A549 (cell line): Measurements from ENCODE around the gene ZIC1. TPM values are rescaled to one million over a fixed set of nuclear protein-coding genes. Genes with fewer than 3 reads are reported as not detected.

Experiments
- ATAC-seq, 2 experiments: fragments of 200-7000 bp in 1 of 2; fragments of >200 bp in 1 of 2; cut with Nextera tagmentation in 1 of 2; cut with Tn5 transposase in 1 of 2; 3 replicates each; pipeline versions ENCODE4 v1.8.0 to v1.9.1; 2018 to 2020; ENCODE audit warnings: mild to moderate bottlenecking in 1 of 2, moderate library complexity in 1 of 2
- CTCF ChIA-PET: fragments of 300-600 bp; sonication (Branson Sonifier 250); formaldehyde crosslinking; extraction: SDS; loops from one replicate; lab custom pipeline; 2021; ENCODE audit warnings: antibody characterized with exemption, inconsistent platforms; lab: Yijun Ruan, JAX
- POLR2A ChIA-PET: fragments of 350-600 bp; formaldehyde crosslinking; extraction: SDS; loops from one replicate; lab custom pipeline; 2021; ENCODE audit warnings: antibody characterized with exemption, inconsistent platforms; lab: Yijun Ruan, JAX
- DNase-seq, 2 experiments: peaks; one replicate each; pipeline versions ENCODE4 v3.0.0 to v3.0.0-alpha.2; 2011 to 2016; ENCODE audit warnings: low read depth in 1 of 2, low spot score in 1 of 2
- FAIRE-seq: peaks from 2 replicates; lab custom pipeline; 2011; peaks lifted over from hg19 to GRCh38; lab: Jason Lieb, UNC
- H3K27ac ChIP-seq, 2 experiments: fragments of >200 bp; sonication (Bioruptor Twin); formaldehyde crosslinking; 3 replicates each; pipeline ENCODE4 v1.5.1; 2016 to 2017
- H3K4me1 ChIP-seq: fragments of >200 bp; sonication (Bioruptor Twin); formaldehyde crosslinking; 3 replicates; pipeline ENCODE4 v1.6.1; 2016
- H3K4me2 ChIP-seq: fragments of >200 bp; sonication (Bioruptor Twin); formaldehyde crosslinking; 3 replicates; pipeline ENCODE4 v1.6.1; 2016
- H3K4me3 ChIP-seq: fragments of >200 bp; sonication (Bioruptor Twin); formaldehyde crosslinking; 3 replicates; pipeline ENCODE4 v1.5.1; 2016
- H3K9me3 ChIP-seq: fragments of >200 bp; sonication (Bioruptor Twin); formaldehyde crosslinking; 3 replicates; pipeline ENCODE4 v1.6.1; 2016
- BHLHE40 ChIP-seq: IDR thresholded peaks from 2 replicates; pipeline ENCODE4 v1.6.1; 2012; ENCODE audit warnings: low read depth, low read length, inconsistent platforms
- CHD4 ChIP-seq: fragments of 200-600 bp; sonication (generic); IDR thresholded peaks from 2 replicates; pipeline ENCODE4 v1.6.1; 2016; ENCODE audit warnings: antibody characterized with exemption, mild to moderate bottlenecking, borderline replicate concordance
- EHMT2 ChIP-seq: fragments of 200-600 bp; sonication (generic); IDR thresholded peaks from 2 replicates; pipeline ENCODE4 v1.6.1; 2016; ENCODE audit warnings: antibody characterized with exemption, low read depth, mild to moderate bottlenecking, moderate library complexity
- FOSL2 ChIP-seq, 2 experiments: fragments of 450-650 bp in 1 of 2; fragments of >200 bp in 1 of 2; sonication (Bioruptor Twin) in 1 of 2; formaldehyde crosslinking; IDR thresholded peaks; 2 replicates each; pipeline versions ENCODE4 v1.5.0 to v1.6.1; 2016 to 2020; ENCODE audit warnings: mild to moderate bottlenecking in 1 of 2, moderate library complexity in 1 of 2
- FOXS1 ChIP-seq: fragments of 250-450 bp; sonication (Bioruptor Pico); IDR thresholded peaks from 2 replicates; pipeline ENCODE4 v1.5.0; 2020; ENCODE audit warnings: mild to moderate bottlenecking, moderate library complexity
- HEYL ChIP-seq: fragments of 250-450 bp; sonication (Bioruptor Pico); IDR thresholded peaks from 2 replicates; pipeline ENCODE4 v1.8.0; 2021; ENCODE audit warnings: mild to moderate bottlenecking, moderate library complexity
- HOXB13 ChIP-seq: fragments of 250-450 bp; sonication (Bioruptor Pico); IDR thresholded peaks from 2 replicates; pipeline ENCODE4 v1.5.0; 2020; ENCODE audit warnings: low read depth, mild to moderate bottlenecking, moderate library complexity
- JUN ChIP-seq, 2 experiments: fragments of >200 bp; sonication (Bioruptor Twin); formaldehyde crosslinking; IDR thresholded peaks; 2 replicates in 1 of 2; 3 replicates in 1 of 2; pipeline ENCODE4 v1.6.1; 2016 to 2017
- JUNB ChIP-seq: fragments of >200 bp; sonication (Bioruptor Twin); formaldehyde crosslinking; IDR thresholded peaks from 2 replicates; pipeline ENCODE4 v1.6.1; 2016
- MYC ChIP-seq: IDR thresholded peaks from 2 replicates; pipeline ENCODE4 v1.6.1; 2012; ENCODE audit warnings: mild to moderate bottlenecking, inconsistent platforms, low read length, improper control_type of control experiment, borderline replicate concordance
- NR3C1 ChIP-seq: fragments of >200 bp; sonication (Bioruptor Twin); formaldehyde crosslinking; IDR thresholded peaks from 3 replicates; pipeline ENCODE4 v1.6.1; 2017
- TP53 ChIP-seq: fragments of 250-450 bp; sonication (Bioruptor Pico); IDR thresholded peaks from 2 replicates; pipeline ENCODE4 v1.5.0; 2021; ENCODE audit warnings: mild to moderate bottlenecking, moderate library complexity
- WGBS: methylation state at CpG from one replicate; pipeline ENCODE4 v1.1.6; 2017; ENCODE audit errors: missing lambda C conversion rate; 5-methylcytosine and 5-hydroxymethylcytosine counted together
- polyA plus RNA-seq, 4 experiments: library from polyadenylated mRNA; depleted of rRNA in 3 of 4; stranded (reverse); fragments of >200 nt; fragmentation: RNase III in 1 of 4; extraction: RNeasy Plus Mini Kit Qiagen cat#74134 plus additional on column Dnase treatment in 1 of 4; gene quantifications; 2 replicates in 3 of 4; 3 replicates in 1 of 4; pipeline ENCODE4 v1.2.3, GENCODE V29; 2011 to 2017
- TF ChIP-seq, protein P1 (sequence below): IDR thresholded peaks from 2 replicates; pipeline ENCODE4 v1.6.1; 2012; ENCODE audit warnings: low read depth, borderline replicate concordance
- TF ChIP-seq, protein P2 (sequence below): fragments of 150-350 bp; IDR thresholded peaks from 2 replicates; pipeline ENCODE4 v1.6.1; 2014; ENCODE audit warnings: low read depth, mild to moderate bottlenecking, low read length
- TF ChIP-seq, protein P3 (sequence below): fragments of 200-600 bp; sonication (generic); IDR thresholded peaks from 2 replicates; pipeline ENCODE4 v1.6.1; 2016; ENCODE audit warnings: antibody characterized with exemption, mild to moderate bottlenecking, moderate library complexity
- TF ChIP-seq, protein P4 (sequence below): fragments of 250-450 bp; sonication (Bioruptor Pico); IDR thresholded peaks from 2 replicates; pipeline ENCODE4 v1.5.0; 2021; ENCODE audit warnings: mild to moderate bottlenecking, moderate library complexity, borderline replicate concordance
- TF ChIP-seq, protein P5 (sequence below): fragments of >200 bp; sonication (Bioruptor Twin); formaldehyde crosslinking; IDR thresholded peaks from 3 replicates; pipeline ENCODE4 v1.5.1; 2016

Gene ZIC1
- polyA plus RNA-seq, 2 of the 4 experiments (the other 2 are of a cell fraction) = 0.01 TPM; not detected in 1

DNA sequence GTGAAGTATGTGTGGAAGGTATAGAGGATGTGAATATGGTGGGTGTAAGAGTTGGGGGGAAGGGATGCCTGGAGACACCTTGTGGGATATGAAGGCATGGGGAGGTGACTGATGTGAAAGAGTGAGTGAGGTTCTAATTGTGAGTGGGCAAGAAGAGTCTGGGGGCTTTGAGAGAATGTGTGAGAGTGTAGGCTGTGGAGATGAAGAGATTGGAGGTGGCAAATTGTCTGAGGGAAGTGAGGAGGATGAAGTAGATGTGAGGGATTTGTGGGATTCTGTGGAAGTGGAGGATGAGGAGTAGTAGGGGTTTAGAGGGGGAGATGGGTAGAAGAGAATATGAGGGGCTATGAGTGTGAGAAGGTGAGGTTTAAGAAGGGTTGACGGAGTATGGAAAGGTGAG, 44.4 kb upstream of the ZIC1 start:
- H3K4me2 ChIP-seq = no peak overlapping the region
- ATAC-seq (no peak), FAIRE-seq (no peak), DNase-seq (no peak)
- WGBS = 0% methylated on average over 1 of the region's 1 CpG
- H3K27ac ChIP-seq = no peak overlapping the region
- TF ChIP-seq, protein P1, sequence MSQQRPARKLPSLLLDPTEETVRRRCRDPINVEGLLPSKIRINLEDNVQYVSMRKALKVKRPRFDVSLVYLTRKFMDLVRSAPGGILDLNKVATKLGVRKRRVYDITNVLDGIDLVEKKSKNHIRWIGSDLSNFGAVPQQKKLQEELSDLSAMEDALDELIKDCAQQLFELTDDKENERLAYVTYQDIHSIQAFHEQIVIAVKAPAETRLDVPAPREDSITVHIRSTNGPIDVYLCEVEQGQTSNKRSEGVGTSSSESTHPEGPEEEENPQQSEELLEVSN = no peak
- TF ChIP-seq HOXB13 (no peak), FOSL2 (IDR thresholded peaks at IDR 0.05) (no peak), FOSL2 (CRISPR knock-in tag; IDR thresholded peaks at IDR 0.05) (no peak), CHD4 (no peak), TP53 (no peak), MYC (no peak), BHLHE40 (no peak), JUN (IDR thresholded peaks at IDR 0.05) (no peak), HEYL (CRISPR knock-in tag) (no peak), EHMT2 (no peak), NR3C1 (no peak), JUNB (no peak), FOXS1 (CRISPR knock-in tag) (no peak)
- TF ChIP-seq, protein P2, sequence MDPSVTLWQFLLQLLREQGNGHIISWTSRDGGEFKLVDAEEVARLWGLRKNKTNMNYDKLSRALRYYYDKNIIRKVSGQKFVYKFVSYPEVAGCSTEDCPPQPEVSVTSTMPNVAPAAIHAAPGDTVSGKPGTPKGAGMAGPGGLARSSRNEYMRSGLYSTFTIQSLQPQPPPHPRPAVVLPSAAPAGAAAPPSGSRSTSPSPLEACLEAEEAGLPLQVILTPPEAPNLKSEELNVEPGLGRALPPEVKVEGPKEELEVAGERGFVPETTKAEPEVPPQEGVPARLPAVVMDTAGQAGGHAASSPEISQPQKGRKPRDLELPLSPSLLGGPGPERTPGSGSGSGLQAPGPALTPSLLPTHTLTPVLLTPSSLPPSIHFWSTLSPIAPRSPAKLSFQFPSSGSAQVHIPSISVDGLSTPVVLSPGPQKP = no peak
- TF ChIP-seq, protein P3, sequence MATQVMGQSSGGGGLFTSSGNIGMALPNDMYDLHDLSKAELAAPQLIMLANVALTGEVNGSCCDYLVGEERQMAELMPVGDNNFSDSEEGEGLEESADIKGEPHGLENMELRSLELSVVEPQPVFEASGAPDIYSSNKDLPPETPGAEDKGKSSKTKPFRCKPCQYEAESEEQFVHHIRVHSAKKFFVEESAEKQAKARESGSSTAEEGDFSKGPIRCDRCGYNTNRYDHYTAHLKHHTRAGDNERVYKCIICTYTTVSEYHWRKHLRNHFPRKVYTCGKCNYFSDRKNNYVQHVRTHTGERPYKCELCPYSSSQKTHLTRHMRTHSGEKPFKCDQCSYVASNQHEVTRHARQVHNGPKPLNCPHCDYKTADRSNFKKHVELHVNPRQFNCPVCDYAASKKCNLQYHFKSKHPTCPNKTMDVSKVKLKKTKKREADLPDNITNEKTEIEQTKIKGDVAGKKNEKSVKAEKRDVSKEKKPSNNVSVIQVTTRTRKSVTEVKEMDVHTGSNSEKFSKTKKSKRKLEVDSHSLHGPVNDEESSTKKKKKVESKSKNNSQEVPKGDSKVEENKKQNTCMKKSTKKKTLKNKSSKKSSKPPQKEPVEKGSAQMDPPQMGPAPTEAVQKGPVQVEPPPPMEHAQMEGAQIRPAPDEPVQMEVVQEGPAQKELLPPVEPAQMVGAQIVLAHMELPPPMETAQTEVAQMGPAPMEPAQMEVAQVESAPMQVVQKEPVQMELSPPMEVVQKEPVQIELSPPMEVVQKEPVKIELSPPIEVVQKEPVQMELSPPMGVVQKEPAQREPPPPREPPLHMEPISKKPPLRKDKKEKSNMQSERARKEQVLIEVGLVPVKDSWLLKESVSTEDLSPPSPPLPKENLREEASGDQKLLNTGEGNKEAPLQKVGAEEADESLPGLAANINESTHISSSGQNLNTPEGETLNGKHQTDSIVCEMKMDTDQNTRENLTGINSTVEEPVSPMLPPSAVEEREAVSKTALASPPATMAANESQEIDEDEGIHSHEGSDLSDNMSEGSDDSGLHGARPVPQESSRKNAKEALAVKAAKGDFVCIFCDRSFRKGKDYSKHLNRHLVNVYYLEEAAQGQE = no peak
- TF ChIP-seq, protein P4, sequence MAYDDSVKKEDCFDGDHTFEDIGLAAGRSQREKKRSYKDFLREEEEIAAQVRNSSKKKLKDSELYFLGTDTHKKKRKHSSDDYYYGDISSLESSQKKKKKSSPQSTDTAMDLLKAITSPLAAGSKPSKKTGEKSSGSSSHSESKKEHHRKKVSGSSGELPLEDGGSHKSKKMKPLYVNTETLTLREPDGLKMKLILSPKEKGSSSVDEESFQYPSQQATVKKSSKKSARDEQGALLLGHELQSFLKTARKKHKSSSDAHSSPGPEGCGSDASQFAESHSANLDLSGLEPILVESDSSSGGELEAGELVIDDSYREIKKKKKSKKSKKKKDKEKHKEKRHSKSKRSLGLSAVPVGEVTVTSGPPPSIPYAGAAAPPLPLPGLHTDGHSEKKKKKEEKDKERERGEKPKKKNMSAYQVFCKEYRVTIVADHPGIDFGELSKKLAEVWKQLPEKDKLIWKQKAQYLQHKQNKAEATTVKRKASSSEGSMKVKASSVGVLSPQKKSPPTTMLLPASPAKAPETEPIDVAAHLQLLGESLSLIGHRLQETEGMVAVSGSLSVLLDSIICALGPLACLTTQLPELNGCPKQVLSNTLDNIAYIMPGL = no peak
- TF ChIP-seq, protein P5, sequence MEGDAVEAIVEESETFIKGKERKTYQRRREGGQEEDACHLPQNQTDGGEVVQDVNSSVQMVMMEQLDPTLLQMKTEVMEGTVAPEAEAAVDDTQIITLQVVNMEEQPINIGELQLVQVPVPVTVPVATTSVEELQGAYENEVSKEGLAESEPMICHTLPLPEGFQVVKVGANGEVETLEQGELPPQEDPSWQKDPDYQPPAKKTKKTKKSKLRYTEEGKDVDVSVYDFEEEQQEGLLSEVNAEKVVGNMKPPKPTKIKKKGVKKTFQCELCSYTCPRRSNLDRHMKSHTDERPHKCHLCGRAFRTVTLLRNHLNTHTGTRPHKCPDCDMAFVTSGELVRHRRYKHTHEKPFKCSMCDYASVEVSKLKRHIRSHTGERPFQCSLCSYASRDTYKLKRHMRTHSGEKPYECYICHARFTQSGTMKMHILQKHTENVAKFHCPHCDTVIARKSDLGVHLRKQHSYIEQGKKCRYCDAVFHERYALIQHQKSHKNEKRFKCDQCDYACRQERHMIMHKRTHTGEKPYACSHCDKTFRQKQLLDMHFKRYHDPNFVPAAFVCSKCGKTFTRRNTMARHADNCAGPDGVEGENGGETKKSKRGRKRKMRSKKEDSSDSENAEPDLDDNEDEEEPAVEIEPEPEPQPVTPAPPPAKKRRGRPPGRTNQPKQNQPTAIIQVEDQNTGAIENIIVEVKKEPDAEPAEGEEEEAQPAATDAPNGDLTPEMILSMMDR = no peak
- POLR2A ChIA-PET = no interaction called here
- H3K9me3 ChIP-seq = 0 out of 3 replicates have a peak, but pooled peaks cover 4% of the 10 kb centered on the region
- CTCF ChIA-PET = no interaction called here
- H3K4me1 ChIP-seq = no peaks in the 10 kb centered on the region
- H3K4me3 ChIP-seq = no peak overlapping the region
